Measurements from ENCODE around the gene EXOC2.

EXOC2 gene

GRCh38 chr6:583116-583515 is 109.8 kb downstream of the EXOC2 start:
- H3K4me2 ChIP-seq (ENCODE audit: low read length), result no peak overlapping the region
- H3K9ac ChIP-seq (ENCODE audit: low read length), result no peak overlapping the region
- H3K9me3 ChIP-seq (ENCODE audit: low read length), result no peaks in the 10 kb centered on the region
- H3K27me3 ChIP-seq (ENCODE audit: insufficient read depth, low read length), result no peaks in the 10 kb centered on the region
- H3K4me1 ChIP-seq (ENCODE audit: insufficient read depth, low read length, severe bottlenecking), result peaks cover 9% of the 10 kb centered on the region
- H3K36me3 ChIP-seq (ENCODE audit: insufficient read depth, low read length), result no peaks in the 10 kb centered on the region
- no peak overlapping the region for H3K27ac ChIP-seq (ENCODE audit: low read depth, low read length, poor library complexity, severe bottlenecking)
- no peak overlapping the region for H2AFZ ChIP-seq (ENCODE audit: low read length)
- no peaks in the 10 kb centered on the region for H3K9me2 ChIP-seq (ENCODE audit: low read depth, low read length)
- no peak overlapping the region for H3K4me3 ChIP-seq (ENCODE audit: low read depth, low read length, poor library complexity, severe bottlenecking)
- no peaks in the 10 kb centered on the region for H3K79me2 ChIP-seq (ENCODE audit: insufficient read depth, low read length)
- H4K20me1 ChIP-seq (ENCODE audit: insufficient read depth, low read length), result no peaks in the 10 kb centered on the region
- H3F3A ChIP-seq (ENCODE audit: insufficient read depth, low read length), result no peaks in the 10 kb centered on the region
- TF ChIP-seq EZH2 (IDR thresholded peaks at IDR 0.05; ENCODE audit: borderline replicate concordance, low read length) (no peak), CTCF (IDR thresholded peaks at IDR 0.05; ENCODE audit: low read length) (no peak)

GRCh38 chr6:582370-582769 is 110.6 kb downstream of the EXOC2 start:
- peaks cover 9% of the 10 kb centered on the region for H3K4me1 ChIP-seq (ENCODE audit: insufficient read depth, low read length, severe bottlenecking)
- TF ChIP-seq EZH2 (IDR thresholded peaks at IDR 0.05; ENCODE audit: borderline replicate concordance, low read length) (no peak), CTCF (IDR thresholded peaks at IDR 0.05; ENCODE audit: low read length) (no peak)
- no peaks in the 10 kb centered on the region for H3K9me3 ChIP-seq (ENCODE audit: low read length)
- H3K4me3 ChIP-seq (ENCODE audit: low read depth, low read length, poor library complexity, severe bottlenecking), result no peak overlapping the region
- H3K27ac ChIP-seq (ENCODE audit: low read depth, low read length, poor library complexity, severe bottlenecking), result no peak overlapping the region
- no peaks in the 10 kb centered on the region for H3K79me2 ChIP-seq (ENCODE audit: insufficient read depth, low read length)
- H3K27me3 ChIP-seq (ENCODE audit: insufficient read depth, low read length), result no peaks in the 10 kb centered on the region
- H3K9me2 ChIP-seq (ENCODE audit: low read depth, low read length), result no peaks in the 10 kb centered on the region
- H3F3A ChIP-seq (ENCODE audit: insufficient read depth, low read length), result no peaks in the 10 kb centered on the region
- H3K36me3 ChIP-seq (ENCODE audit: insufficient read depth, low read length), result no peaks in the 10 kb centered on the region
- no peak overlapping the region for H2AFZ ChIP-seq (ENCODE audit: low read length)
- no peaks in the 10 kb centered on the region for H4K20me1 ChIP-seq (ENCODE audit: insufficient read depth, low read length)
- H3K4me2 ChIP-seq (ENCODE audit: low read length), result no peak overlapping the region
- H3K9ac ChIP-seq (ENCODE audit: low read length), result no peak overlapping the region

- Histone ChIP-seq H3K4me2 (ENCODE audit: low read length) (no peak overlapping the region), H4K20me1 (ENCODE audit: insufficient read depth, low read length) (no peaks in the 10 kb centered on the region), H3K27me3 (ENCODE audit: insufficient read depth, low read length) (no peaks in the 10 kb centered on the region), H3K4me1 (ENCODE audit: insufficient read depth, low read length, severe bottlenecking) (peaks cover 9% of the 10 kb centered on the region), H3K9me3 (ENCODE audit: low read length) (no peaks in the 10 kb centered on the region; the same call in 1 of the 2 replicates), H3F3A (ENCODE audit: insufficient read depth, low read length) (no peaks in the 10 kb centered on the region), H3K4me3 (ENCODE audit: low read depth, low read length, poor library complexity, severe bottlenecking) (no peak overlapping the region), H3K27ac (ENCODE audit: low read depth, low read length, poor library complexity, severe bottlenecking) (no peak overlapping the region), H3K79me2 (ENCODE audit: insufficient read depth, low read length) (no peaks in the 10 kb centered on the region), H3K9ac (ENCODE audit: low read length) (no peak overlapping the region), H3K9me2 (ENCODE audit: low read depth, low read length) (no peaks in the 10 kb centered on the region), H3K36me3 (ENCODE audit: insufficient read depth, low read length) (peaks cover 15% of the 10 kb centered on the region; the same call in 1 of the 2 replicates), H2AFZ (ENCODE audit: low read length) (no peak overlapping the region)
- TF ChIP-seq CTCF (IDR thresholded peaks at IDR 0.05; ENCODE audit: low read length) (peak; percentile 70), EZH2 (IDR thresholded peaks at IDR 0.05; ENCODE audit: borderline replicate concordance, low read length) (no peak)
Observed at GRCh38 chr6:579339-579738, 113.6 kb downstream of the EXOC2 start.

Data from OCI-LY1 (cell line).